CD4-positive, alpha-beta T cell (primary cell): Measurements from ENCODE around the gene ANKH. TPM values are rescaled to one million over a fixed set of nuclear protein-coding genes. Genes with fewer than 3 reads are reported as not detected.

Source experiments
- ATAC-seq: fragments of 200-7000 bp; cut with Tn5 transposase; one replicate; pipeline ENCODE4 v1.10.0; 2022; ENCODE audit warnings: mild to moderate bottlenecking; ENCODE audit not compliant: poor library complexity
- CTCF ChIA-PET: fragments of 350-600 bp; sonication (Branson Sonifier 250); formaldehyde crosslinking; loops from one replicate; lab custom pipeline; 2021; ENCODE audit warnings: antibody characterized with exemption, inconsistent platforms; lab: Charles Lee
- POLR2A ChIA-PET: fragments of 350-600 bp; sonication (Branson Sonifier 250); formaldehyde crosslinking; loops from one replicate; lab custom pipeline; 2021; ENCODE audit warnings: antibody characterized with exemption, inconsistent platforms; lab: Charles Lee
- DNase-seq, 14 experiments: peaks; one replicate each; pipeline ENCODE4 v3.0.0-alpha.2; 2013 to 2020; ENCODE audit warnings: mixed read lengths in 2 of 14
- H3K27ac ChIP-seq, 2 donors: one replicate each; pipeline versions ENCODE4 v1.5.1 to v1.7.0; 2013; ENCODE audit warnings: low read length in 2 of 2, low read depth in 1 of 2, mild to moderate bottlenecking in 1 of 2
- H3K27me3 ChIP-seq, 2 experiments: 1 replicate in 1 of 2; 2 replicates in 1 of 2; pipeline versions ENCODE4 v1.6.1 to v1.7.0; 2013; ENCODE audit warnings: low read length in 2 of 2, control low read depth in 1 of 2, mild to moderate bottlenecking in 1 of 2, moderate library complexity in 1 of 2; ENCODE audit not compliant: insufficient read depth in 2 of 2, control insufficient read depth in 1 of 2
- H3K36me3 ChIP-seq: one replicate; pipeline ENCODE4 v1.6.1; 2013; ENCODE audit warnings: low read length, control low read depth; ENCODE audit not compliant: insufficient read depth
- H3K4me1 ChIP-seq: one replicate; pipeline ENCODE4 v1.6.1; 2013; ENCODE audit warnings: low read length, control low read depth; ENCODE audit not compliant: insufficient read depth
- H3K4me3 ChIP-seq: one replicate; pipeline ENCODE4 v1.5.1; 2013; ENCODE audit warnings: mild to moderate bottlenecking, low read length, moderate library complexity
- H3K9me3 ChIP-seq, 2 experiments: 1 replicate in 1 of 2; 2 replicates in 1 of 2; pipeline versions ENCODE4 v1.6.1 to v1.7.0; 2013; ENCODE audit warnings: low read length in 2 of 2, mild to moderate bottlenecking in 2 of 2, control low read depth in 1 of 2, moderate library complexity in 1 of 2; ENCODE audit not compliant: control insufficient read depth in 1 of 2, insufficient read depth in 1 of 2
- H3K27ac Mint-ChIP-seq: one replicate; pipeline ENCODE4 v1.8.0; 2020; ENCODE audit warnings: mixed read lengths
- H3K27me3 Mint-ChIP-seq: one replicate; pipeline ENCODE4 v1.8.0; 2021; ENCODE audit warnings: mixed read lengths
- H3K36me3 Mint-ChIP-seq: one replicate; pipeline ENCODE4 v1.8.0; 2021; ENCODE audit warnings: low read depth, mixed read lengths
- H3K4me1 Mint-ChIP-seq: one replicate; pipeline ENCODE4 v1.8.0; 2021; ENCODE audit warnings: low read depth, mixed read lengths
- H3K4me3 Mint-ChIP-seq: one replicate; pipeline ENCODE4 v1.8.0; 2020; ENCODE audit warnings: mild to moderate bottlenecking, mixed read lengths
- H3K9me3 Mint-ChIP-seq: one replicate; pipeline ENCODE4 v1.8.0; 2020; ENCODE audit warnings: mixed read lengths
- CTCF ChIP-seq: fragments of 200-600 bp; IDR thresholded peaks from one replicate; pipeline ENCODE4 v1.8.0; 2022; ENCODE audit warnings: antibody characterized with exemption, mild to moderate bottlenecking
- intact Hi-C, 2 experiments: fragments of 100-400 bp; cut with DNase I in 1 of 2; cut with micrococcal nuclease in 1 of 2; formaldehyde crosslinking; loops; one replicate each; pipeline versions ENCODE4 v1.15.1 to v1.9.0; 2023 to 2025; cut with DNase I, micrococcal nuclease
- total RNA-seq, 174 experiments: library from RNA in 2 of 174; stranded (reverse) in 2 of 174; gene quantifications; one replicate each; pipeline ENCODE4 v1.2.3 and lab custom pipeline; 2021 to 2026

Gene ANKH
- total RNA-seq, 2 experiments from 2014 or later = 69.5 to 72.3 TPM

DNA sequence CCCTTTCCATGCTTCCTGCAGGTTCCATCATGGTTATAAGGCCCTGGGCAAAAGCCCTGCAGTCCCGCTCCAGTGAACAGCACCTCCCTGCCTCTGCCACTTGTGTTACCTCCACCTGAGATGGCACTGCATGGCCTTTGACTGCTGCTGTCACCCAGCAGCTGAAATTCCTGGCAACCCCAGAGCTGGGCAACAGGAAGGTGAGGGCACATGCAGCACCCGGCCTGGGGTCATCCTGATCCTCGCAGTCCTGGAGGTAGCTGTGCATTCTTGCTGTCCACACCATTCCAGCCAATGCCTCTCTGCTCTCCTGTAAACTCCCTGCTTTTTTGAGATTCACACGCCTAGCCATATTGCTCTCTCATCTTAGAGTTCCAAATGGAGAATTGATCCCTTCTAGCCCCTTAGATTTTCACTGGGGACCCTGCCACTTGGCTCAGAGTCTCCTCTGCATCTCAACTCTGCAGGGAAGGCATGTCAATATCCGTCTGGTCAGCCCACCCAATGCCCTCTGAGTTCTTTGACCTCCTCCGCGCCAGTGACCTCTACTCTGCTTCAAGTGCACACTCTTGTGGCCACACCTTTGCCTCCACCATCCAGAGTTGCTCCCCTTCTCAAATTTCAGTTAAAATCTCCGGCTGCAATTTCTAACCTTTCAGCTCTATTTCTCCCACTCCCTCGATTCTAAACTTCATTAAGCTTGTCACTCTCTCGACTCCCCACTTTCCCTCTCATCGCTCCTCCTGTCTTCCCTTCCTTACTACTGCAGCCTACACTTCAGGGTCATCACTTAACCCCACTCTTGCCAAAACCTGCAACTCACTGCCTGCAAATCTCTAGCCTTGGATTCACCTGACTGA is 93.4 kb downstream of the ANKH start:
- Mint-ChIP-seq H3K27me3 (no peaks in the 10 kb centered on the region), H3K36me3 (peaks cover 44% of the 10 kb centered on the region), H3K27ac (no peak overlapping the region), H3K4me3 (no peak overlapping the region), H3K4me1 (peaks cover 72% of the 10 kb centered on the region), H3K9me3 (no peaks in the 10 kb centered on the region)
- DNase-seq = no peak
- TF ChIP-seq CTCF = no peak
- POLR2A ChIA-PET = interaction anchor here (0.5 kb wide), 1 partner anchor 75 kb away, joined by 3 read pairs; no protein-coding TSS in a partner anchor
- Histone ChIP-seq H3K27me3 (no peaks in the 10 kb centered on the region), H3K36me3 (peaks cover 18% of the 10 kb centered on the region), H3K4me1 (no peaks in the 10 kb centered on the region), H3K27ac (no peak overlapping the region), H3K4me3 (no peak overlapping the region), H3K9me3 (no peaks in the 10 kb centered on the region)
- intact Hi-C loops = no loop called here
- no peak for ATAC-seq
- CTCF ChIA-PET = no interaction called here

GRCh38 chr5:14777187-14777586 is 94.4 kb downstream of the ANKH start:
- Histone ChIP-seq H3K36me3 (peaks cover 18% of the 10 kb centered on the region), H3K4me3 (no peak overlapping the region), H3K4me1 (no peaks in the 10 kb centered on the region), H3K27ac (no peak overlapping the region), H3K27me3 (no peaks in the 10 kb centered on the region), H3K9me3 (no peaks in the 10 kb centered on the region)
- Mint-ChIP-seq H3K4me1 (peaks cover 72% of the 10 kb centered on the region), H3K27me3 (no peaks in the 10 kb centered on the region), H3K9me3 (no peaks in the 10 kb centered on the region), H3K36me3 (peaks cover 44% of the 10 kb centered on the region), H3K4me3 (no peak overlapping the region), H3K27ac (no peak overlapping the region)
- no peak for TF ChIP-seq CTCF
- no peak for DNase-seq
- CTCF ChIA-PET = no interaction called here
- ATAC-seq = no peak
- intact Hi-C loops = no loop called here
- POLR2A ChIA-PET = interaction anchor here (0.5 kb wide), 1 partner anchor 74 kb away, joined by 3 read pairs; no protein-coding TSS in a partner anchor

- TF ChIP-seq CTCF = no peak
These were observed 95.0 kb downstream of the ANKH start for GRCh38 chr5:14776602-14777001.

More at GRCh38 chr5:14776602-14777001, 95.0 kb downstream of the ANKH start:
- intact Hi-C loops = no loop called here
- H3K9me3 Mint-ChIP-seq = no peaks in the 10 kb centered on the region
- POLR2A ChIA-PET = no interaction called here
- Histone ChIP-seq H3K27me3 (no peaks in the 10 kb centered on the region), H3K4me1 (no peaks in the 10 kb centered on the region), H3K9me3 (no peaks in the 10 kb centered on the region), H3K27ac (no peak overlapping the region), H3K4me3 (no peak overlapping the region), H3K36me3 (peaks cover 18% of the 10 kb centered on the region)
- peaks cover 39% of the 10 kb centered on the region for H3K36me3 Mint-ChIP-seq
- no peak for DNase-seq
- no peaks in the 10 kb centered on the region for H3K27me3 Mint-ChIP-seq
- ATAC-seq = no peak
- H3K27ac Mint-ChIP-seq = peak overlapping the region; percentile 28
- CTCF ChIA-PET = no interaction called here
- H3K4me3 Mint-ChIP-seq = no peak overlapping the region
- peaks cover 66% of the 10 kb centered on the region for H3K4me1 Mint-ChIP-seq
